Type B pancreatic cell (in vitro differentiated cells): ENCODE data around the gene CDK2AP2. TPM values are rescaled to one million over a fixed set of nuclear protein-coding genes. Genes with fewer than 3 reads are reported as not detected.
A peak's percentile ranks its signal among the peaks of the same experiment; 100 is the strongest.

ENCODE experiments used
- DNase-seq: peaks from one replicate; pipeline ENCODE4 v3.0.0; 2021; ENCODE audit warnings: mixed read lengths; ENCODE audit not compliant: unreplicated experiment; ENCODE audit errors: extremely low spot score
- H3K27ac Mint-ChIP-seq: 2 replicates; pipeline ENCODE4 v1.8.0; 2021; ENCODE audit warnings: mild to moderate bottlenecking, mixed read lengths
- H3K27me3 Mint-ChIP-seq: 2 replicates; pipeline ENCODE4 v1.8.0; 2021; ENCODE audit warnings: mixed read lengths
- H3K36me3 Mint-ChIP-seq: 2 replicates; pipeline ENCODE4 v1.8.0; 2021; ENCODE audit warnings: mixed read lengths
- H3K4me1 Mint-ChIP-seq: one replicate; pipeline ENCODE4 v1.8.0; 2021; ENCODE audit warnings: mixed read lengths; ENCODE audit not compliant: unreplicated experiment
- H3K4me3 Mint-ChIP-seq: 2 replicates; pipeline ENCODE4 v1.8.0; 2021; ENCODE audit warnings: mild to moderate bottlenecking, mixed read lengths
- H3K9me3 Mint-ChIP-seq: 2 replicates; pipeline ENCODE4 v1.8.0; 2021; ENCODE audit warnings: mixed read lengths
- CTCF ChIP-seq: fragments of 200-600 bp; sonication (generic); conservative IDR thresholded peaks from 2 replicates; pipeline ENCODE4 v1.5.0; 2021; ENCODE audit warnings: antibody characterized with exemption, mild to moderate bottlenecking
- total RNA-seq: library from RNA; stranded (reverse); gene quantifications from 2 replicates; pipeline ENCODE4 v1.2.1, GENCODE V29; 2021; ENCODE audit warnings: low replicate concordance

CDK2AP2 gene
- total RNA-seq, 1 donor from 2014 or later = 34.9 TPM

GRCh38 chr11:67492069-67492727, 15.8 kb downstream of the CDK2AP2 start:
- no peak for DNase-seq
- Mint-ChIP-seq H3K4me1 (no peaks in the 10 kb centered on the region), H3K9me3 (no peaks in the 10 kb centered on the region), H3K27me3 (no peaks in the 10 kb centered on the region), H3K4me3 (no peak overlapping the region), H3K27ac (no peak overlapping the region), H3K36me3 (peaks cover 9% of the 10 kb centered on the region)
- TF ChIP-seq CTCF = no peak

- no peaks in the 10 kb centered on the region for H3K27me3 Mint-ChIP-seq
These were observed 16.5 kb downstream of the CDK2AP2 start for GRCh38 chr11:67491276-67492068.

GRCh38 chr11:67490727-67491065, 17.3 kb downstream of the CDK2AP2 start:
- Mint-ChIP-seq H3K4me3 (no peak overlapping the region), H3K4me1 (peaks cover 6% of the 10 kb centered on the region), H3K9me3 (no peaks in the 10 kb centered on the region), H3K36me3 (peaks cover 9% of the 10 kb centered on the region), H3K27ac (no peak overlapping the region), H3K27me3 (no peaks in the 10 kb centered on the region)
- TF ChIP-seq CTCF = no peak
- no peak for DNase-seq

More at GRCh38 chr11:67491276-67492068, 16.5 kb downstream of the CDK2AP2 start:
- Mint-ChIP-seq H3K9me3 (no peaks in the 10 kb centered on the region), H3K36me3 (peaks cover 9% of the 10 kb centered on the region), H3K27ac (no peak overlapping the region), H3K4me1 (no peaks in the 10 kb centered on the region), H3K4me3 (no peak overlapping the region)
- DNase-seq = no peak
- TF ChIP-seq CTCF = no peak

GRCh38 chr11:67489885-67490726, 17.9 kb downstream of the CDK2AP2 start:
- Mint-ChIP-seq H3K4me3 (no peak overlapping the region), H3K27ac (peak overlapping the region; percentile 39), H3K9me3 (no peaks in the 10 kb centered on the region), H3K4me1 (peaks cover 8% of the 10 kb centered on the region), H3K27me3 (no peaks in the 10 kb centered on the region), H3K36me3 (peaks cover 9% of the 10 kb centered on the region)
- no peak for TF ChIP-seq CTCF
- DNase-seq = no peak

- H3K27me3 Mint-ChIP-seq = no peaks in the 10 kb centered on the region
- H3K4me1 Mint-ChIP-seq = peaks cover 15% of the 10 kb centered on the region
- H3K4me3 Mint-ChIP-seq = no peak overlapping the region
- TF ChIP-seq CTCF = no peak
- peak overlapping the region; percentile 39 for H3K27ac Mint-ChIP-seq
- peaks cover 9% of the 10 kb centered on the region for H3K36me3 Mint-ChIP-seq
- H3K9me3 Mint-ChIP-seq = no peaks in the 10 kb centered on the region
- DNase-seq = no peak
These were observed 18.6 kb downstream of the CDK2AP2 start for GRCh38 chr11:67489203-67489884.
